A673 (cell line): ENCODE data around the gene PARP16.

Source experiments
- CTCF ChIP-seq: fragments of 300-800, 200-600 bp; sonication (generic); conservative IDR thresholded peaks from 2 replicates; pipeline ENCODE4 v1.5.1; 2017; ENCODE audit warnings: low read depth, mild to moderate bottlenecking, antibody characterized with exemption, low read length, moderate library complexity, mixed read lengths
- EZH2 ChIP-seq: fragments of 200-600 bp; sonication (generic); IDR thresholded peaks from 2 replicates; pipeline ENCODE4 v1.6.1; 2017; ENCODE audit warnings: borderline replicate concordance, low read depth, mild to moderate bottlenecking, mixed read lengths, antibody characterized with exemption, low read length; ENCODE audit not compliant: poor library complexity, severe bottlenecking

GRCh38 chr15:65254758-65255157 lies 31.9 kb downstream of the PARP16 start:
- TF ChIP-seq EZH2 (no peak), CTCF (no peak)
